NCI-H1436 treated with DMSO at 0.1 percent for 48 hours (cell line): ENCODE measurements around the gene EPM2A.
A peak's percentile ranks its signal among the peaks of the same experiment; 100 is the strongest.
"Not testable (repeated sequence)": the region's sequence is repeated elsewhere in the genome, so short reads cannot be mapped to it uniquely, and the experiment has no call there.

ENCODE experiments used
- DNase-seq: peaks from one replicate; lab custom pipeline; 2025; lab: John Stamatoyannopoulos, UW

Gene EPM2A

DNA sequence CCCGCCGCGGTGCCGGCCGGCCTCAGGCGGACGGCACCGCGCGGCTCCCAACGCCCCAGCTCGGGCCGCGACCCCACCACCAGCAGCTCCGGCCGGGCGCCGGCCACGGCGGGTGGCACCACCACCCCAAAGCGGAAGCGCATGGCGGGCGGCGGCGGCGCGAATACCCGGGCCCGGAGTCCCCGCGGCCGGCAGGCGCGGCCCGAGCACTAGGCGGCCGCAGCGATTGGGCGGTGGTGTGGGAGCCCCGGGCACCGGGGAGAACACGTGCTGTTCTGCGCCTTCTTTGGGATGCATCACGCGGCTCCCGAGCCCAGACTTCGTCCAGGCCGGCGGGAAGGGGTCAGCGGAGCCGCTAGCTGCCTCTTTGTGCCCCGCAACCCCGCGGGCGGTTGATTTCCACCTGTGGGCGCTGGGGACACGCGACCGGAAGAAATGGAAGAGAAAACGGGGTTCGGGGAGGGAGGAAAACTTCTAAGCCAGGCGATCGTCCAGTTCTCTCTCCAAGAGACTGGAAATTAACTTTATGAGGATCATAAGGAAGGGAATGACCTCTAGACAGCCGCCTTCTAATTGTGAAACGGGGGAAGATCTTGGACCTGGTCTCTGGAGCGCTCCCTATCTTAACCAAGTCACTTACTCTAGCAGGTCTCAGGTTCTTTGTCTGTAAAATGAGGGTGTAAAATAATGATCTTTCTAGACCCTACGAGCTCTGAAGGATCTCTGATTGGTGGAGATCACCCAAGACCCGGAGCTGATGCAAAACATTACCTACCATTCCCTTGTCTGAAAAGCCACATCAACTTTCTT is at the start of gene EPM2A:
Gene EPM2A (minus strand): TSS at position 165 of the 810 bp plus-strand sequence. CDS start 22 bp downstream, at position 143.
- peak; percentile 24 for DNase-seq

DNA sequence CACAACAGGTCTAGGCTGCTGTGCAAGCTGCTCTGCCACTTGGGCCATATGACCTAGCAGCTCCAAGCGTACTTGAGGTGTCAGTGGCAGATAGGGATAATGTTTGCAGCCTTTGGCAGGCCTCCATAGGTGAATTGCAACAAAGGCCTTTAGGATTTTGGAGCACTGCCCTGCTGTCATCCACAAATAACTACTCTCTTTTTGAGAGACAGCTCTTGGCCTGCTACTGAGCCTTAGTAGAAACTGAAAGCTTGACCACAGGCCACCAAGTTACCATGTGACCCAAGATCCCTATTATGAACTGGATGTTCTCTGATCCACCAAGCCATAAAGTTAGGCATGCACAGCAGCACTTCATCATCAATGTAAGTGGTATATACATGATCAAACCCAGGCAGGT is 49.4 kb upstream of the EPM2A start:
- DNase-seq: no peak

DNA sequence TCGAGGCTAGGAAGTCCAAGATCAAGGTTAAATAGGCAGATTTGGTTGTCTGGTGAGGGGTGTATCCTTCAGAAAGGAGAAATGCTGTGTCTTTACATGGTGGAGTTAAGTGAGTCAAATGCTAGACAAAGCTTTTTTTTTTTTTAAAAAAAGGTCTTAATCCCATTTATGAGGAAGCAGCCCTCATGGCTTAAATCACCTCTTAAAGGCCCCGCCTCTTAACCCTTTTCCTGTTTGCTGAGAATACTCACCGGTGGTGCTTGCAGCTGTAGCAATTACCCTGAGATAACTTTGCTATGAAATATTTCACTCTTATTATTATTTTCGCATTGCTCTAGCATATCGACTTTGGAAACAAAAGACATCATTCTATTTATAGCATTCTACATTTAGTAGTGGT is 48.5 kb upstream of the EPM2A start:
- DNase-seq: no peak

DNA sequence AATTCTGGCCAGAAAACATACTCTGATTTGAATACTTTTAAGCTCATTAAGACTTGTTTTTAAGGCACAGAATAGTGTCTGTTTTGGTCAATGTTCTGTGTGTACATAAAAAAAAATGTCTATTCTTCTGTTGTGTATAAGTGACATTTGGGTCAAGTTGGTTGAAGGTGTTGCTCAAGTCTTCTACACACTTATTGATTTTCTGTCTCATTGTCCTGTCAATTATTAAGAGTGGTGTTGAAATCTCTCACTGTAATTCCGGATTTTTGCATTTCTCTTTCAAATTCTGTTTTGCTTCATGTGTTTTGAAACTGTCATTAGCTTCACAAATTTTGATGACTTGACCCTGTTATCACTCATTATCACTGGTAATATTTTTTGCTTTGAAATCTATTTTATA is 37.5 kb upstream of the EPM2A start:
- no peak for DNase-seq

DNA sequence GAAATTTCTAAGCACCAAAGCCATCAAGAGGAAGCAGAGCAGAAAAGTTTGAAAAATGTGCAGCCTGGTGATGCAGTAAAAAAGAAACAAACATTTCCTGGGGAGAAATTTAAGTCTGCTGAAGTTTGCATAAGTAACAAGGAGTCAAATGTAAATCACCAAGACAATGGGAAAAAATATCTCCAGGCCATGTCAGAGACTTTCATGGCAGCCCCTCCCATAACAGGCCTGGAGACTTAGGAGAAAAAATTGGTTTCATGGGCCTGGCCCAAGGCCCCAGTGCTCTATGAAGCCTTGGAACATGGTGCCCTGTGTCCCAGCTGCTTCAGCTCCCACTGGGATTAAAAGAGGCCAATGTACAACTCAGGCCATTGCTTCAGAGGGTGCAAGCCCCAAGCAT is 30.1 kb upstream of the EPM2A start:
- DNase-seq: no peak

DNA sequence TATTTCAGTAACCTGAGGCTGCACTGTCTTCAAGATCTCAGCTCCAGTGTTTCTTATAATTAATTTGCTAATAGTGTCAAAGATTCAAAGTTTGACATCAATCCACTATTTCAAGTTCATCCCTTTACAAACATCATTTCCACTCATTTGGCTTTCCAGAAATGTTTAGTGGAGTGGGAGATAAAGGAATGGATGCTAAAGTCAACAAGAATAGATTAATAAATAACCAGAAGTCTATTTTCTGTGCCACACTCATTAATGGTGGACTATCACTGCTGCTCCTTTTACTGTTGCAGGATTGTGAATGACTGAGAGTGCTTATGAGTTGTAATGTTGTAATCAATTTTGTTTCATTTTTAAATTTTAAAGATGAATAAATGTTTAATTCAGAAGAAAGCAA is 28.4 kb upstream of the EPM2A start:
- DNase-seq: no peak

DNA sequence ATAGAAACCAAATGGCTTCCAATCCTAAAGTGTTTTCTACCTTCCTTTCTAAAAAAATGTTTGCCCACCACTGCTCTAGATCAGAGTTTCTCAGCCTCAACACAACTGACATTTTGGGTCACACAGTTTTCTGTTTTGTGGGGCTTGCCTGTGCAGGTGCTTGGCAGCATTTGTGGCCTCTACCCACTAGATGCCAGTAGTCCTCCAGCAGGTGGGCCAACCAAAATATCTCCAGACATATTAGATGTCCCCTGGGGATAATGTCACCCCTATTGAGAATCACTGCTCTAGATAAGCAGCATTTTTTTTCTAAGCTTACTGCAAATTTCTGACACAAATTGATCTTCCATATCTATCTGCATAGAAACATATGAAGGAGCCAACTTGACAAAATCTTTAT is 26.3 kb upstream of the EPM2A start:
- DNase-seq: no peak

DNA sequence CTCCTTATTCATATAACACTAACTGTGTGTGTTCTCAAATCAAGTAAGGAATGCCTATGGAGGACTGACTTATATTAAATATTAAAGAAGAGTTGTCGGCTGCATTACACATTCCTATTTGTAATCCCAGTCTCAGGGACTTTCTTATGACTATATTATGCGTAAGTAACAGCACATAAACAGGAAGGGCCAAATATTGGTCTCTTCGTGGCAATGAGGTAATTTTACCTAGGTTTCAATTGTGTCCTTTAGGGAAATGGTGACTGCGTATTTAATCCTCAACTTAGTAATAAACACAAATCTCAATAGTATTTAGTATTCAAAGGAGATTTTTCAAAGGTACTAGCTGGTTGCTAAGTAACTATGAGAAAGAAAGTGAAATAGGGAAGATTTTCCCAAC is 22.8 kb upstream of the EPM2A start:
- no peak for DNase-seq

DNA sequence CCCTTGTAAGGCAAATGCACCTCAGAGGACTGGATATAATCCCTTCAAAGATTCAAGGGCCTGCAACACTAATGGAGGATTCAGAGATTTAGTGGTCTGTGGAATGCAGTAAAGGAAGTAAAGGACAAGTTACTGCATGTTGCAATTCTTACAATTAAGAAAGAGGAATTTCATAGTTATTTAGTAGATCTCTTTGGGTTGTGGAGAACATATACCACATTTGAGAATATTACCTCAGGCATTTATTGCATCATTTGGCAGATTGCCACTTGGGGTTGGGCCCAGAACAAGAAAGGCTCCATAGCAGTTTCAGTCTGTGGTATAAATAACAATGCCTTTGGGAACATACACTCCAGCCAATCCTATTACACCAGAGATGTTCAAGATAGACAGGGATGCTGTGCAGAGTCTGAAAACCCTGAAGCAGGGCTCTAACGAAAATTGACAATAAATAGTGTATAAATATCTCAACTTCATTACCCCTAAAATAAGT is 20.9 kb upstream of the EPM2A start:
- no peak for DNase-seq

DNA sequence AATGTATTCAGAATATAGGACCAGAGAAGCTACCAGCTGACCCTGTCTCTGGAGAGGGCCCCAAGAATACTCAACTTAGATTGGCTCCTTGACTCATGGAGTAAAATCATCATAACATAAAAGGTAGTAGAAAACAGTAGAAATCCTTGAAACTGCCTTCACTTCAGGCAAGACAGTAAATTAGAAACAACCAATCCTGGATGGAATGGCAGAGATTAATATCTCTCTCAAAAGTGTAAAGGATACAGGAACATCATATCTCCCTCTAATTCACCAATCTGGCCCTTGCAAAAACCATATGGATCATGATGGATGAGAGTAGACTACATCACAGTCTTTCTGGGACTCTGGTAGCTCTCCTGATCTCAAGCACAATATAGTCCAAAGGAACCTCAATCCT is 20.4 kb upstream of the EPM2A start:
- DNase-seq: no peak

DNA sequence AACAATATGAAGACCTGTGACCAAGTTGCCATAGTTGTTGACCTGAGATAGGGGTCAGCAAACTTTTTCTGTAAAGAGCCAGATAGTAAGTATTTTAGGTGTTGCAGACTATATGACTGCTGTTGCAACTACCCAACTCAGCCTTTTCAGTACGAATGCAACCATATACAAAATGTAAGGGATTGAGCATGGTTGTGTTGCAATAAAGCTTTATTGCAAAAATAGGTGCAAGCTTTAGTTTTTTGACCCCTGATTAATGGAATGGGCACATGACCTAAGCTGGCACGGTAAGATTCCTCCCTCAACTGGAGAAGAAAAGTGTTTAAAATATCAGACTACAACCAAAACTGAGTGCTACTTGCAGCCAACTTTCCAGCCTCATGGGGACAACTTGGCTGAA is 17.3 kb upstream of the EPM2A start:
- no peak for DNase-seq

DNA sequence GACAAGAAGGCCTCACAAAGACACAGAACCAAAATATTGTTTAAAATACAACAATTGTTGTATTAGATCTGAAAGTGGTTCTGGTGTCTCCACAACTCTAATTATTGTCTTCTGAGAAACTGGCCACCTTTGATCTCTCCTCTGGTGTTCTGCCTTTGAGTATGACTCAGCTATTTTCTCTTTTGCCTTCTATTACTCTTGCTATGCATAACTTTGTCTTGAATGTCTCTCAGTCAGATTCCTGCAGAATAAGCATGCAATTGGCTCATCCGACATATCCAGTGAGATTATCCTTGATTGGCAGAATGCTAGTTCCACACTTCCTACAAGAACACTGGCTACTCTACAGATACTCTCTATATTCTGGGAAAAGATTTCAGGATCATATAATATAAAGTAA is 14.3 kb upstream of the EPM2A start:
- no peak for DNase-seq

DNA sequence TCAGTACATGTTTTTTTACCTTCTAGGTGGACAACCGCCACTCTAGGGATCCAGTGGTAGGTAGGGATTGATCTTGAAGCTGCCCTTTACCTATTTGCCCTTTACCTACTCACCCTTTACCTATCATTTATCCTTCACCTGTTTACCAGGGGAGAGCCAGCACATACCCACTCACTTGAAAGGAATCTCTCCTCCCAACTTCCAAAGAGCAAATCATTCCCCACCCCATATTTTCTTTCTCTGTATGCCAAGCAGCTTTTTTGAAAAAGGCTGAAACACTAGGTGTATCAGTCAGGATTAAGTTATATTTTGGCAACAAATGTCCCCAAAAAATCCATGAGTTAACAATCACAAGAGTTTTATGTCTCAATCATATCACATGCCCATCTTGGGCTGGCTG is 10.5 kb upstream of the EPM2A start:
- no peak for DNase-seq

DNA sequence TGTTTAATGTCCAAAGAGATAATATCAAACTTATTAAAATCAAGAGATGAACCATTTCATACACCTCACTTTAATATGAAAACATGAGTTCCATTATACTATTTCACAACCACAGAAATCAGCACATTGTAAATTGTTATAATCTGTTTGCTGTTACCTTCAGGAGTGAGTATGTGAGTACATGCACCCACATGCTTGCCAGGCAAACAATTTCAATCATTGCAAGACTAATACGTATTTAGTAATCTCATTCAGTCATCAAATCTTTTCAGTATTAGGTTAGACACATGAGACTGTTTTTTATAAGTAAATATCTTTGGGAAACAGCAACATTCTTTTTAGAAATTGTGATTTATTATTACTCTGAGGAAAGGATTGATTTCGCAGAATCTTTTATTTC is 9.3 kb upstream of the EPM2A start:
- DNase-seq: no peak

DNA sequence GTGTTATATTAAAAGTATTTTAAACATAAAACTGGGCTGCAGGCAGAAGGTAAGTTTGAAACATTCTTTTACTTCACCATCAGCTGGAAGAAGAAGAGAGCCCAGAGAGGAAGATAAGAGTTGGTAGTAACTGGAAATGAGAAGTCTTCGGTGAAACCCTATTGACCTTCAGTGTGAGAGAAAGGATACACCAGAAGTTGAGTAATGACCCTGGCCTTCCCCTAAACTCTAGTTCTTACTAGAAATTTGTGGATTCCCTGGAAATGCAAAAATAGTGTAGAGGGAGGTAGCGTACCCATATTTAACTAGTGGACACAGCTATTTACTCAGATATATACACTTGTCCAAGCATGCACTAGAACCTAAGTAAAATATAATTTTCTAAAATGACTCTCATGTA is 8.0 kb upstream of the EPM2A start:
- no peak for DNase-seq

DNA sequence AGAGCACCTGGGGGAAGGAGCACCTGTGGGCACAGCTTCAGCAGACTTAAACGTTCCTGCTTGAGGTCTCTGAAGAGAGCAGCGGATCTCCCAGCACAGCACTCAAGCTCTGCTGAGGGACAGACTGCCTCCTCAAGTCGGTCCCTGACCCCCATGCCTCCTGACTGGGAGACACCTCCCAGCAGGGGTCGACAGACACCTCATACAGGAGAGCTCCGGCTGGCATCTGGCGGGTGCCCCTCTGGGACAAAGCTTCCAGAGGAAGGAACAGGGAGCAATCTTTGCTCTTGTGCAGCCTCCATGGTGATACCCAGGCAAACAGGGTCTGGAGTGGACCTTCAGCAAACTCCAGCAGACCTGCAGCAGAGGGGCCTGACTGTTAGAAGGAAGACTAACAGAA is 7.2 kb upstream of the EPM2A start:
- not testable (repeated sequence) for DNase-seq

DNA sequence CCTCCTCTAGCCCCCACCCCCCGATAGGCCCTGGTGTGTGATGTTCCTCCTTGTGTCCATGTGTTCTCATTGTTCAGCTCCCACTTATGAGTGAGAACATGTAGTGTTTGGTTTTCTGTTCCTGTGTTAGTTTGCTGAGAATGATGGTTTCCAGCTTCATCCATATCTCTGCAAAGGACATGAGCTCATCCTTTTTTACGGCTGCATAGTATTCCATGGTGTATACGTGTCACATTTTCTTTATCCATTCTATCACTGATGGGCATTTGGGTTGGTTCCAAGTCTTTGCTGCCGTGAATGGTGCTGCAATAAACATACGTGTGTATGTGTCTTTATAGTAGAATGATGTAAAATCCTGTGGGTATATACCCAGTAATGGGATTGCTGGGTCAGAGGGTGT is 4.4 kb upstream of the EPM2A start:
- DNase-seq: not testable (repeated sequence)

DNA sequence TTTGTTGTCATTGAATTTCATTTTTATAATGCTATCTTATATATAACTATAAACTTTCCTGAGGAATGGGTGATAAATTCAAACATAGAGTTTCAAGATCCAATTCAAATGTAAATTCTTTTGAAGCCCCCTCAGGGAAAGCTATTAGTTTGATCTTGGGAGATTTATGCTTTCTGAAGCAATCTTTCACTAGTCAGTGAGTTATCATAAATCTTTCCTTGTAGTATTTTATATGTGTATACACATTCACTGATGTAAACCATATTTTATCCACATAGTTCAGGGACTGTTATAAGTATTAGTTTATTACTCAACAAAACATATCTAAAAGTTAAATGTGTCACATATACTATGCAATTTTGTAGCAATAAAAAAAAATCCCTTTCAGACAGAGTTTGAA is 2.9 kb upstream of the EPM2A start:
- no peak for DNase-seq

DNA sequence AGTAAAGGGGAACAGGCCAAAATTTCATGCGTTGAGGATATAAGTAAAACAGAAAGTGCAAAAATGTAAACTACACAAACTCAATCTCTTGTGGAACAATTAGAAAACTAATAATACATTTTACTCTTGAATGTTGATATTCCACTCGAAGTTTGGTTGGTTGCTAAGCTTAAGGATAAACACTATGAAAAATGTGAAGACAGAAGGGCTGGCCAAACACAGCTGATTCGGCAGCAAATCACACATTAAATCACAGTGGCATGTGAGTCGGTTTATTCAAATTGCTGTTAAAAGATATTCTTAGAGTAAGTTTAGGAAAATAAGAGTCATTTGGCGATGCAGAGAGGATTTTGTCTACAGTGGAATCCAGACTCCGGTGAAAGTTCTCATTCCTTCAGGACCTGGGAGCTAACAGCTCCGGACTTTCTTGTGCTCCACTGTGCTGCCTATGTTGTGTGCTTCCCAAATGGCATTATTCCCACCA is 1.4 kb upstream of the EPM2A start:
- DNase-seq: no peak

DNA sequence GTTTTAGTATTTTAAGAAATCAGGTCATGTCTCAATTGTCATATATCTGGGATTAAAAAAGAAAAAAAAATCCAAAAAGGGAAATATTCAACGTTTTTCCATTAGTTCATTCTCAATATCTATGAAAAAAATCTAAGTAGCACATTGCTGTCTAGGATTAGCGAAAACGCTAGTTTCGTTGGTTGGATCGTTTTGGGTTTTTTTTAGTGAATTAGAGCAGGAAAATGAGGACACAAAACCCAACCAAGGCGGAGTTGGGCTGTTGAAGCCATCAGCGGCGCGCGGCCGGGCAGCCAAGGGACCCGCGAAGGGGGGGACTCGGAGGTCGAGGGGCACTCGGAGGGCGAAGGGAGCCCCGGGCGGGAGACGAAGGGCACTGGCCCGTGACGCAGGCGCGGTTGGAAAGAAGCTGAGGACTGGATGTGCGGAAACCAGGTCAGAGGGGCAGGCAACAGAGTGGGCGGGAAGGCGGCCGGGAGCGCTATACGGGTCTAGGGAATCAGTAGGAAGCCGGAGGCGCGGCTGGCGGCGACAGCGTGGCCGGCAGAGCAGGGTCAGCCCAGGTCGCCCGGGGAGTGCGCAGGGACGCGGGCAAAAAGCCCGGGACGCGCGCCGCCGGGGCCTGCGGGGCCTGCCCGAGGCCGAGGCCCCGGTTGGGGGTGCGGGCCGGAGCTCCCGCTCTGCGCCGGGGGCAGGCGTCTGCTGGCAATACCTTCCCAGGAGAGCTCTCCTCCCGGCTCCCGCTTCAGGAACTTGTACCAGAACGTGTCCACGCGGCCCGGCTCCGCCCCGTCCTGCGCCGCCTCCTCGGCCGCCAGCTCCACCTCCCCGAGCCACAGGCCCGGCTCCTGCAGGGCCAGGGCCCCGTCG is 599 bp downstream of the EPM2A start:
- peak; percentile 34 for DNase-seq

DNA sequence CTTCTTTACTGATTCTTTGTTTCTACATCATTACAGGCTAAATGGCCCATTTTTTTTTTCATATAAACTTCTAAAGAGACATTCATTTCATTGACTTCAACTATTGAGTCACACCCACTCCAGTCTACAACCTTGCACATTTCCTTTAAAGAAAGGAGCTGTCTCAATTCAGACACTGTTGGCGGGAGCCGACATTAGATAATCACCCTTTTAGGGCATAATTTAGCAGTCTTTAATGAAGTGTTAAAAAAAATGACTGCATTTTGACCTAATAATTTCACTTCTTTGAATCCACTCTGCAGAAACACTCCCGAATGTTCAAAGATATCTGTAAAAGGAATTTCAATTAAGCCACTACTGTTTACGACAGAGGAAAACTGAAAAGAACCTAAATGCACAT is 1.5 kb downstream of the EPM2A start:
- DNase-seq: no peak

DNA sequence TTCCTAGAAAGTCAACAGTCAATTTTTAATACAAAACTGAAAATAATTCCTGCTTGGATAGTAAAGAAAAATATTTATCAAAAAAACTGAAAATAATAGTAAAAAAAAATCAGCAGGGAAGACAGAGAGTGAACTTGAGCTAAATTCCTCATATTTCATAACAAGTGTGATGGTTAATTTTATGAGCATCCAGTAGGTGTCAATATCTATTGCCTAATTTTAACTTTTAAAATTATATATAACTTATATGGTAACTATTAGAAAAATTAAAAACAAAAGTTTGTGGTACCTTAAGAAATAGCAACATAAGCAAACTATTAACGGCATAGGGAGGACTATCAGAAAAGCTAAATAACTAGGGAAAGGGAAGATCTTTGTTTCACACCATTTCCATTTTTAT is 2.1 kb downstream of the EPM2A start:
- no peak for DNase-seq

DNA sequence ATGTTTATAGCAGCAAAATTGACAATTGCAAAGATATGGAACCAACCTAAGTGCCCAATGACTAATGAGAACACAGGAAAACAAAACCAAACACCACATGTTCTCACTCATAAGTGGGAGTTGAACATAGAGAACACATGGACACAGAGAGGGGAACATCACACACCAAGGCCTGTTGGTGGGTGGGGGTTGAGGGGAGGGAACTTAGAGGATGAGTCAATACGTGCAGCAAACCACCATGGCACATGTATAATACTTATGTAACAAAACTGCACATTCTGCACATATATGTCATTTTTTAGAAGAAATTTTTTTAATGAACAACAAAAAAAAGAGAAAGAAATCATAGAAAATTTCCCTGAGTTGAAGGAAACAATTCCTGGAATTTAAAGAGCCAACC is 3.9 kb downstream of the EPM2A start:
- no peak for DNase-seq
